Measurements from ENCODE around the gene ANXA11.
"Not testable (repeated sequence)": the region's sequence is repeated elsewhere in the genome, so short reads cannot be mapped to it uniquely, and the experiment has no call there.

Gene ANXA11

GRCh38 chr10:80205477-80206276 is at the start of gene ANXA11:
Gene ANXA11, minus strand, starts transcription at chr10:80205537. Its CDS starts 32,676 bp downstream, at chr10:80172861.
- DNase-seq = no peak

- not testable (repeated sequence) for DNase-seq
Observed at GRCh38 chr10:80254726-80255125, 49.4 kb upstream of the ANXA11 start.

- DNase-seq = peak in 1 of 2 experiments; percentile 13
Observed at GRCh38 chr10:80253963-80254271, 48.6 kb upstream of the ANXA11 start.

GRCh38 chr10:80253266-80253962 is 48.1 kb upstream of the ANXA11 start:
- no peak for DNase-seq

- no peak for DNase-seq
Observed at GRCh38 chr10:80252296-80252887, 47.1 kb upstream of the ANXA11 start.

- DNase-seq = not testable (repeated sequence)
Observed at GRCh38 chr10:80251703-80252280, 46.5 kb upstream of the ANXA11 start.

- not testable (repeated sequence) for DNase-seq
Observed at GRCh38 chr10:80250399-80250798, 45.1 kb upstream of the ANXA11 start.

GRCh38 chr10:80249906-80250305 is 44.6 kb upstream of the ANXA11 start:
- DNase-seq = not testable (repeated sequence)

GRCh38 chr10:80247611-80248010 is 42.3 kb upstream of the ANXA11 start:
- not testable (repeated sequence) for DNase-seq

- DNase-seq = not testable (repeated sequence)
Observed at GRCh38 chr10:80244371-80244770, 39.0 kb upstream of the ANXA11 start.

- not testable (repeated sequence) for DNase-seq
Observed at GRCh38 chr10:80242341-80242740, 37.0 kb upstream of the ANXA11 start.

GRCh38 chr10:80236457-80236856 is 31.1 kb upstream of the ANXA11 start:
- not testable (repeated sequence) for DNase-seq

GRCh38 chr10:80234331-80235235 is 29.2 kb upstream of the ANXA11 start:
- not testable (repeated sequence) for DNase-seq

- DNase-seq = not testable (repeated sequence)
Observed at GRCh38 chr10:80233871-80234270, 28.5 kb upstream of the ANXA11 start.

GRCh38 chr10:80226723-80227122 is 21.4 kb upstream of the ANXA11 start:
- not testable (repeated sequence) for DNase-seq

GRCh38 chr10:80223031-80223419 is 17.7 kb upstream of the ANXA11 start:
- not testable (repeated sequence) for DNase-seq

GRCh38 chr10:80218878-80219277 is 13.5 kb upstream of the ANXA11 start:
- DNase-seq = not testable (repeated sequence)

GRCh38 chr10:80214368-80214982 is 9.1 kb upstream of the ANXA11 start:
- not testable (repeated sequence) for DNase-seq

GRCh38 chr10:80212535-80213115 is 7.3 kb upstream of the ANXA11 start:
- DNase-seq = not testable (repeated sequence)

GRCh38 chr10:80211786-80212185 is 6.4 kb upstream of the ANXA11 start:
- DNase-seq = no peak

GRCh38 chr10:80210259-80210658 is 4.9 kb upstream of the ANXA11 start:
- no peak for DNase-seq

Measured in cerebellar nuclear complex (tissue), 1 donor.